IMR-90 (cell line): ENCODE results near the gene SNX1.

ENCODE experiments used
- MAFK ChIP-seq: IDR thresholded peaks from 2 replicates; pipeline ENCODE4 v1.6.1; 2012; ENCODE audit warnings: low read depth, low read length, improper control_type of control experiment
- POLR2A ChIP-seq: IDR thresholded peaks from 2 replicates; pipeline ENCODE4 v1.6.1; 2012; ENCODE audit warnings: mild to moderate bottlenecking, low read depth, low read length
- RCOR1 ChIP-seq: IDR thresholded peaks from 2 replicates; pipeline ENCODE4 v1.6.1; 2012; ENCODE audit warnings: mild to moderate bottlenecking, low read length, improper control_type of control experiment; ENCODE audit not compliant: insufficient replicate concordance
- SMC3 ChIP-seq: fragments of 150-350 bp; IDR thresholded peaks from 2 replicates; pipeline ENCODE4 v1.6.1; 2016; ENCODE audit warnings: low read depth, mild to moderate bottlenecking, antibody characterized with exemption, low read length, moderate library complexity
- TF ChIP-seq, protein P1 (sequence below): conservative IDR thresholded peaks from 2 replicates; pipeline ENCODE4 v1.5.1; 2012; ENCODE audit warnings: mild to moderate bottlenecking, low read depth, low read length, improper control_type of control experiment

DNA sequence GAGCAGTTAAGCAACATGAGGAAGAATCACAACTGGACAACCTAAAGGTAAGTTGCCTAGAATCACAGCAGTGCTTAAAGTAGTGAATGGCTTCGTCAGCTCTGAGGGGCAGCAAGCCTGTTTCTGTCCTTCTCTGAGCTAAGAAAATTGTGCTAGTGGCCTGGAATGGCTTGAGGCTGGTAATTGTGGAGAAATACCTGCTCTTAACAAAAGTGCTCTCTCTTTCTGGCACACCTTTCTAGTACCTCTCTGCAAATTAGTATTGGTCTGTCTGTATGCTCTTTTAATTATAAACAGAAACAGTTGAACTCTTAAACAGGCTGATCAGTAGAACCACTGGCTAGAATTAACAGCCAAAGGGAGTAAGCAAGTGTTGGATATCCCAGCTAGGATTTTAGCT lies 11.6 kb downstream of the SNX1 start:
- TF ChIP-seq MAFK (no peak), RCOR1 (no peak), SMC3 (no peak), POLR2A (no peak)
- TF ChIP-seq, protein P1, sequence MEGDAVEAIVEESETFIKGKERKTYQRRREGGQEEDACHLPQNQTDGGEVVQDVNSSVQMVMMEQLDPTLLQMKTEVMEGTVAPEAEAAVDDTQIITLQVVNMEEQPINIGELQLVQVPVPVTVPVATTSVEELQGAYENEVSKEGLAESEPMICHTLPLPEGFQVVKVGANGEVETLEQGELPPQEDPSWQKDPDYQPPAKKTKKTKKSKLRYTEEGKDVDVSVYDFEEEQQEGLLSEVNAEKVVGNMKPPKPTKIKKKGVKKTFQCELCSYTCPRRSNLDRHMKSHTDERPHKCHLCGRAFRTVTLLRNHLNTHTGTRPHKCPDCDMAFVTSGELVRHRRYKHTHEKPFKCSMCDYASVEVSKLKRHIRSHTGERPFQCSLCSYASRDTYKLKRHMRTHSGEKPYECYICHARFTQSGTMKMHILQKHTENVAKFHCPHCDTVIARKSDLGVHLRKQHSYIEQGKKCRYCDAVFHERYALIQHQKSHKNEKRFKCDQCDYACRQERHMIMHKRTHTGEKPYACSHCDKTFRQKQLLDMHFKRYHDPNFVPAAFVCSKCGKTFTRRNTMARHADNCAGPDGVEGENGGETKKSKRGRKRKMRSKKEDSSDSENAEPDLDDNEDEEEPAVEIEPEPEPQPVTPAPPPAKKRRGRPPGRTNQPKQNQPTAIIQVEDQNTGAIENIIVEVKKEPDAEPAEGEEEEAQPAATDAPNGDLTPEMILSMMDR, result no peak
